ENCODE data around the gene GADD45G.

DNA sequence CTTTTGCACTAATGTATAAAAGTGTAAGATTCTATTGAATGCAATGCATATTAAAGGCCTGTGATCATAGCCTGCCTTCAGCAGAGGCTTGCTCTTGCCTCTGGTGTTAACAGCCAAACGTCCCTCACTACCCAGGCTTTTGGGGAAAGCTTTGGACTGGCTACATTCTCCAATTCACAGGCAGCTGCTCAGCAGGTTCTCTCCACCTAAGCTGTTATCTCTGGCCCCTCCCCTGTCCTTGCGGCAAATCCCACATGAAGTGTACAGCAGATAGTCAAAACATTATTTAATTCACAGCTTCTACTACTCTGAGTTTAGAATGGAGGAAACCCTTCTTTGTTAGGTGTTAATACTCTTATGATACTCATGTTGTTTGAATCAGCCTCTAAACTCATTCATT lies 45.9 kb upstream of the GADD45G start:
- TF ChIP-seq CTCF (IDR thresholded peaks at IDR 0.05) (no peak), ETV6 (CRISPR knock-in tag; IDR thresholded peaks at IDR 0.05) (no peak), FOXP1 (CRISPR knock-in tag; IDR thresholded peaks at IDR 0.05; ENCODE audit: borderline replicate concordance) (no peak), ELF4 (CRISPR knock-in tag; IDR thresholded peaks at IDR 0.05; ENCODE audit: low read depth) (no peak), NR2C2 (CRISPR knock-in tag; IDR thresholded peaks at IDR 0.05) (no peak), HMGXB4 (CRISPR knock-in tag; IDR thresholded peaks at IDR 0.05) (no peak), ZNF232 (CRISPR knock-in tag; IDR thresholded peaks at IDR 0.05) (no peak), MAX (CRISPR knock-in tag; IDR thresholded peaks at IDR 0.05) (no peak), STAT6 (CRISPR knock-in tag; conservative IDR thresholded peaks at IDR 0.05; ENCODE audit: low read depth) (no peak), ZNF317 (CRISPR knock-in tag; IDR thresholded peaks at IDR 0.05; ENCODE audit: borderline replicate concordance, low read depth) (no peak)
- TF ChIP-seq, protein P1, sequence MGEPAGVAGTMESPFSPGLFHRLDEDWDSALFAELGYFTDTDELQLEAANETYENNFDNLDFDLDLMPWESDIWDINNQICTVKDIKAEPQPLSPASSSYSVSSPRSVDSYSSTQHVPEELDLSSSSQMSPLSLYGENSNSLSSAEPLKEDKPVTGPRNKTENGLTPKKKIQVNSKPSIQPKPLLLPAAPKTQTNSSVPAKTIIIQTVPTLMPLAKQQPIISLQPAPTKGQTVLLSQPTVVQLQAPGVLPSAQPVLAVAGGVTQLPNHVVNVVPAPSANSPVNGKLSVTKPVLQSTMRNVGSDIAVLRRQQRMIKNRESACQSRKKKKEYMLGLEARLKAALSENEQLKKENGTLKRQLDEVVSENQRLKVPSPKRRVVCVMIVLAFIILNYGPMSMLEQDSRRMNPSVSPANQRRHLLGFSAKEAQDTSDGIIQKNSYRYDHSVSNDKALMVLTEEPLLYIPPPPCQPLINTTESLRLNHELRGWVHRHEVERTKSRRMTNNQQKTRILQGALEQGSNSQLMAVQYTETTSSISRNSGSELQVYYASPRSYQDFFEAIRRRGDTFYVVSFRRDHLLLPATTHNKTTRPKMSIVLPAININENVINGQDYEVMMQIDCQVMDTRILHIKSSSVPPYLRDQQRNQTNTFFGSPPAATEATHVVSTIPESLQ (CRISPR knock-in tag; IDR thresholded peaks at IDR 0.05): no peak
